ENCODE measurements around the gene POU3F2.

The POU3F2 gene

GRCh38 chr6:98831057-98831958 lies 3.1 kb upstream of the POU3F2 start:
- no peak for DNase-seq

GRCh38 chr6:98831959-98832283 lies 2.5 kb upstream of the POU3F2 start:
- no peak for DNase-seq

- DNase-seq: no peak
Observed at GRCh38 chr6:98832284-98833056, 1.9 kb upstream of the POU3F2 start.

- no peak for DNase-seq
Observed at GRCh38 chr6:98833057-98833306, 1.4 kb upstream of the POU3F2 start.

- no peak for DNase-seq
Observed at GRCh38 chr6:98833307-98834059, 891 bp upstream of the POU3F2 start.

GRCh38 chr6:98835149-98836024 lies 1.0 kb downstream of the POU3F2 start:
- DNase-seq: no peak

- no peak for DNase-seq
Observed at GRCh38 chr6:98836025-98836961, 1.9 kb downstream of the POU3F2 start.

GRCh38 chr6:98836962-98837944 lies 2.9 kb downstream of the POU3F2 start:
- no peak for DNase-seq

GRCh38 chr6:98838032-98838431 lies 3.7 kb downstream of the POU3F2 start:
- no peak for DNase-seq

- no peak for DNase-seq
Observed at GRCh38 chr6:98838975-98839374, 4.6 kb downstream of the POU3F2 start.

GRCh38 chr6:98839781-98840361 lies 5.5 kb downstream of the POU3F2 start:
- no peak for DNase-seq

GRCh38 chr6:98840385-98840784 lies 6.0 kb downstream of the POU3F2 start:
- no peak for DNase-seq

- no peak for DNase-seq
Observed at GRCh38 chr6:98840996-98841513, 6.7 kb downstream of the POU3F2 start.

GRCh38 chr6:98841621-98842341 lies 7.4 kb downstream of the POU3F2 start:
- no peak for DNase-seq

GRCh38 chr6:98842342-98843180 lies 8.2 kb downstream of the POU3F2 start:
- no peak for DNase-seq

- DNase-seq: no peak
Observed at GRCh38 chr6:98843271-98844243, 9.2 kb downstream of the POU3F2 start.
